ENCODE results near the gene PAIP2B. TPM values are rescaled to one million over a fixed set of nuclear protein-coding genes. Genes with fewer than 3 reads are reported as not detected.

The PAIP2B gene
- total RNA-seq, 1 experiment from 2014 or later: 5.9 TPM

- intact Hi-C loops (cut with micrococcal nuclease): no loop called here
- DNase-seq (ENCODE audit: low read depth, low spot score) (no peak), ATAC-seq (no peak)
- Histone ChIP-seq H3K9me2 (ENCODE audit: insufficient read depth) (no peaks in the 10 kb centered on the region), H3K4me3 (replicated peaks in 1 of 2; ENCODE audit: low read depth in 1 of 2, low read length in 2 of 2) (no peak overlapping the region), H3K9ac (ENCODE audit: low read length) (no peak overlapping the region), H2AFZ (ENCODE audit: low read depth, low read length, poor library complexity, severe bottlenecking) (no peak overlapping the region), H3K79me2 (ENCODE audit: insufficient read depth, low read length) (no peaks in the 10 kb centered on the region), H3K4me2 (ENCODE audit: low read length) (no peak overlapping the region), H3K36me3 (ENCODE audit: control insufficient read depth in 1 of 2, insufficient read depth in 2 of 2, low read length in 2 of 2) (no peaks in the 10 kb centered on the region), H4K20me1 (ENCODE audit: insufficient read depth) (no peaks in the 10 kb centered on the region), H3K27ac (ENCODE audit: low read depth, low read length) (no peak overlapping the region), H3K4me1 (ENCODE audit: control insufficient read depth in 1 of 2, insufficient read depth in 2 of 2, low read length in 2 of 2) (no peaks in the 10 kb centered on the region), H3K27me3 (ENCODE audit: insufficient read depth, low read length) (0 out of 2 replicates have a peak, but pooled peaks cover 13% of the 10 kb centered on the region), H3K9me3 (ENCODE audit: control insufficient read depth in 1 of 2, insufficient read depth in 1 of 2, low read depth in 1 of 2, low read length in 2 of 2) (no peaks in the 10 kb centered on the region)
- ChIA-PET POLR2A (interaction anchor here (1.7 kb wide), 1 partner anchor 15 kb away, joined by 6 read pairs; no protein-coding TSS in a partner anchor), CTCF (no interaction called here), RAD21 (ENCODE audit: low non-redundant PET in 1 of 2, low total read pairs in 2 of 2, uncharacterized antibody in 2 of 2, unreplicated experiment in 2 of 2) (no interaction called here)
- no TSS peak for BruUV-seq (replicated peaks)
- TF ChIP-seq EZH2phosphoT487 (IDR thresholded peaks at IDR 0.05; ENCODE audit: borderline replicate concordance) (no peak), YY1 (IDR thresholded peaks at IDR 0.05; ENCODE audit: extremely low read depth, insufficient replicate concordance, low read depth, low read length) (no peak), ZNF274 (IDR thresholded peaks at IDR 0.05; ENCODE audit: low read depth, low read length) (no peak), JUND (IDR thresholded peaks at IDR 0.05) (no peak), ZBTB33 (IDR thresholded peaks at IDR 0.05; ENCODE audit: extremely low read depth, insufficient replicate concordance, low read length) (no peak), MAX (IDR thresholded peaks at IDR 0.05) (no peak)
Measured at GRCh38 chr2:71261534-71261933, 34.6 kb upstream of the PAIP2B start.

GRCh38 chr2:71256421-71256820 lies 29.5 kb upstream of the PAIP2B start:
- H3K9me2 ChIP-seq (ENCODE audit: insufficient read depth): no peaks in the 10 kb centered on the region
- H3K27ac ChIP-seq (ENCODE audit: low read depth, low read length): no peak overlapping the region
- no peak overlapping the region for H2AFZ ChIP-seq (ENCODE audit: low read depth, low read length, poor library complexity, severe bottlenecking)
- no peaks in the 10 kb centered on the region for H4K20me1 ChIP-seq (ENCODE audit: insufficient read depth)
- H3K36me3 ChIP-seq (ENCODE audit: control insufficient read depth in 1 of 2, insufficient read depth in 2 of 2, low read length in 2 of 2): no peaks in the 10 kb centered on the region
- no peaks in the 10 kb centered on the region for H3K9me3 ChIP-seq (ENCODE audit: control insufficient read depth in 1 of 2, insufficient read depth in 1 of 2, low read depth in 1 of 2, low read length in 2 of 2)
- no peak overlapping the region for H3K4me2 ChIP-seq (ENCODE audit: low read length)
- POLR2A ChIA-PET: no interaction called here
- H3K4me1 ChIP-seq (ENCODE audit: control insufficient read depth in 1 of 2, insufficient read depth in 2 of 2, low read length in 2 of 2): no peaks in the 10 kb centered on the region
- H3K4me3 ChIP-seq (replicated peaks in 1 of 2; ENCODE audit: low read depth in 1 of 2, low read length in 2 of 2): no peak overlapping the region
- no TSS peak for BruUV-seq (replicated peaks)
- ATAC-seq (no peak), DNase-seq (ENCODE audit: low read depth, low spot score) (no peak)
- CTCF ChIA-PET: no interaction called here
- 0 out of 2 replicates have a peak, but pooled peaks cover 13% of the 10 kb centered on the region for H3K27me3 ChIP-seq (ENCODE audit: insufficient read depth, low read length)
- intact Hi-C loops (cut with micrococcal nuclease): no loop called here
- H3K9ac ChIP-seq (ENCODE audit: low read length): no peak overlapping the region
- H3K79me2 ChIP-seq (ENCODE audit: insufficient read depth, low read length): no peaks in the 10 kb centered on the region
- RAD21 ChIA-PET (ENCODE audit: low non-redundant PET in 1 of 2, low total read pairs in 2 of 2, uncharacterized antibody in 2 of 2, unreplicated experiment in 2 of 2): no interaction called here
- no peak for TF ChIP-seq CBX3 (IDR thresholded peaks at IDR 0.05; ENCODE audit: low read depth)
- TF ChIP-seq TCF7L2 (IDR thresholded peaks at IDR 0.05; ENCODE audit: borderline replicate concordance, extremely low read depth, insufficient read depth, insufficient read length): no peak
- TF ChIP-seq RAD21 (IDR thresholded peaks at IDR 0.05; ENCODE audit: low read depth): no peak
- no peak for TF ChIP-seq EZH2 (IDR thresholded peaks at IDR 0.05)
- no peak for TF ChIP-seq FOSL1 (IDR thresholded peaks at IDR 0.05; ENCODE audit: low read depth)
- TF ChIP-seq EZH2phosphoT487 (IDR thresholded peaks at IDR 0.05; ENCODE audit: borderline replicate concordance): no peak
- no peak for TF ChIP-seq SP1 (IDR thresholded peaks at IDR 0.05; ENCODE audit: low read depth)
- no peak for TF ChIP-seq EGR1 (IDR thresholded peaks at IDR 0.05; ENCODE audit: low read depth)
- TF ChIP-seq CEBPB (IDR thresholded peaks at IDR 0.05; ENCODE audit: low read depth): no peak
